Testis (tissue), 2 donors: Measurements from ENCODE around the gene MYBPC2.

Experiments used
- CTCF ChIP-seq, 3 experiments: fragments of 450-650 bp in 2 of 3; fragments of 200-600 bp in 1 of 3; sonication (generic) in 1 of 3; IDR thresholded peaks; one replicate each; pipeline ENCODE4 v1.5.1; 2016 to 2019; ENCODE audit warnings: antibody characterized with exemption in 3 of 3, mild to moderate bottlenecking in 2 of 3, moderate library complexity in 1 of 3
- POLR2A ChIP-seq: fragments of 450-650 bp; IDR thresholded peaks from one replicate; pipeline ENCODE4 v1.6.1; 2017; ENCODE audit warnings: antibody characterized with exemption, mild to moderate bottlenecking, moderate library complexity

DNA sequence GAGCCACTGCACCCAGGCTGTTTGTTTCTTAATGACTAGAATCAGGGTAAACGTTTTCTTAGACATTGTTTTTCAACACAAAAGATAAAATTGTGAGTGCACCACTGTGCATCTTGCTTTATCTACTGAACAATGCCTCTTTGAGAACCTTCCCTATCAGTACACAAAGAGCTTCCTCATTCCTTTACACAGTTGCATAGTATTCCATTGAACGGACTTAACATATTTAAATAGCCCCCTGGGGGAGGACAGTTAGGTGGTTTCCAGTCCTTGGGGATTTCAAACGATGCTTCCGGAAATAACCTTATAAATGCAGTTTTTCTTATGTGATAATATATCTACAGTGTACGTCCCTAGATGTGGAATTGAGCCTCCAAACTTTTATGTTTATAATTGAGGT is 39.9 kb upstream of the MYBPC2 start:
- no peak for TF ChIP-seq POLR2A
- TF ChIP-seq CTCF (IDR thresholded peaks at IDR 0.05) = no peak
